Duodenal mucosa (tissue), 2 donors: ENCODE data around the gene PTPRN2.

Source experiments
- H3K27ac ChIP-seq: one replicate; pipeline ENCODE4 v1.7.0; 2013; ENCODE audit warnings: low read depth, low read length
- H3K27me3 ChIP-seq, 2 donors: one replicate each; pipeline ENCODE4 v1.7.0; 2013; ENCODE audit warnings: low read length in 2 of 2, control low read depth in 1 of 2; ENCODE audit not compliant: insufficient read depth in 2 of 2, control insufficient read depth in 1 of 2
- H3K36me3 ChIP-seq, 2 donors: one replicate each; pipeline ENCODE4 v1.7.0; 2013; ENCODE audit warnings: low read length in 2 of 2, control low read depth in 1 of 2; ENCODE audit not compliant: insufficient read depth in 2 of 2, control insufficient read depth in 1 of 2
- H3K4me1 ChIP-seq, 2 donors: one replicate each; pipeline ENCODE4 v1.7.0; 2013; ENCODE audit warnings: low read length in 2 of 2, control low read depth in 1 of 2; ENCODE audit not compliant: insufficient read depth in 2 of 2, control insufficient read depth in 1 of 2
- H3K4me3 ChIP-seq, 2 donors: one replicate each; pipeline ENCODE4 v1.7.0; 2013; ENCODE audit warnings: low read length in 2 of 2, low read depth in 1 of 2
- H3K9ac ChIP-seq, 2 donors: one replicate each; pipeline ENCODE4 v1.7.0; 2013; ENCODE audit warnings: low read length in 2 of 2, low read depth in 1 of 2
- H3K9me3 ChIP-seq, 2 donors: one replicate each; pipeline ENCODE4 v1.7.0; 2013; ENCODE audit warnings: low read length in 2 of 2, control low read depth in 1 of 2; ENCODE audit not compliant: control insufficient read depth in 1 of 2

The PTPRN2 gene

DNA sequence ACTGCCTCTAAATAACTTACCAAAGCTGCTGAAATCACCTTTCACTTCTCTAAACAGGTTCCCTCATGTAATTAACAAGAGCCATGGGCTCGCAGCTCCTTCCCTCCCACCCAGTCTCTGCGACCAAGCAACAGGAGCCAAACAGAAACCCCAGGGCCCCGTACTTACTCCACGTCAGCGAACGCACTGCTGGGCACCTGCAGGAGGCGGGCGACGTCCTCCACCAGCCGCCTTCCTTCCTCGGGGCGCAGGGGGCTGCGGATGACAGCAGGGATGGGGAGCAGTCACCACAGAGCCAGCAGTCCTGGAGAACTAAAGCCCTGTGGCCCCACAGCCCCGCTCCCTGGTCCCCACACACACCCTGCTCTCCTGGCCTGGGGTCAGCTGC lies 477.0 kb downstream of the PTPRN2 start:
- Histone ChIP-seq H3K9me3 (peaks cover 0 to under 1% of the 10 kb centered on the region in 2 donors), H3K27me3 (no peaks in the 10 kb centered on the region), H3K4me1 (no peaks in the 10 kb centered on the region), H3K36me3 (no peaks in the 10 kb centered on the region), H3K27ac (no peak overlapping the region), H3K9ac (no peak overlapping the region), H3K4me3 (no peak overlapping the region)

DNA sequence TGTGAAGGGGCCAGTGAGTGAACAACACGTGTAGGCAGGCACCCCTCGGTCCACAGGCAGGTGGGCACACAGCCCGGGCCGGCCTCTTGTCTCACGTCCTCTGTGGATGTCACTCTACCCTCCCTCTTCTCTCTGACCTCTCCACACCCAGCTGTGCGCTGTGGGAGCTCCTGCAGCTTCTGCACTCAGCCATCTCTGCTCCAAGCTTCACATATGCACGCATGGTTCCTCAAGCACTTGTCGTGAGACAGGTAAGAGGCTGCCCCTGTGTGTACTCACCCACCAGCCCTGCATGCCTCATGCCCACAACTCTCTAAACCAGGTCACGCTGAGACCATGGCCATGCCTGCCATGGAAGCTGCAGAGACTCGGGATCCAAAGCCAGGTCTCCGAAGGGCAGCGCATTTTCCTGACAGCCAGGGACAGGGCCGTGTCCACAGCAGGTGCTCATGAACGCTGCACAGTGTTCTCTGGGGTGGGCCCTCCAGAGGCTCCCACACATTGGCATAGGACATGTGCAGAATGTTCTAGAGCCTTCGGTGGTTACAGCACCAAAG lies 477.5 kb downstream of the PTPRN2 start:
- no peaks in the 10 kb centered on the region for H3K27me3 ChIP-seq
- H3K4me1 ChIP-seq: no peaks in the 10 kb centered on the region
- no peaks in the 10 kb centered on the region for H3K9me3 ChIP-seq
- no peak overlapping the region for H3K4me3 ChIP-seq
- no peak overlapping the region for H3K27ac ChIP-seq
- no peak overlapping the region for H3K9ac ChIP-seq
- no peaks in the 10 kb centered on the region for H3K36me3 ChIP-seq

DNA sequence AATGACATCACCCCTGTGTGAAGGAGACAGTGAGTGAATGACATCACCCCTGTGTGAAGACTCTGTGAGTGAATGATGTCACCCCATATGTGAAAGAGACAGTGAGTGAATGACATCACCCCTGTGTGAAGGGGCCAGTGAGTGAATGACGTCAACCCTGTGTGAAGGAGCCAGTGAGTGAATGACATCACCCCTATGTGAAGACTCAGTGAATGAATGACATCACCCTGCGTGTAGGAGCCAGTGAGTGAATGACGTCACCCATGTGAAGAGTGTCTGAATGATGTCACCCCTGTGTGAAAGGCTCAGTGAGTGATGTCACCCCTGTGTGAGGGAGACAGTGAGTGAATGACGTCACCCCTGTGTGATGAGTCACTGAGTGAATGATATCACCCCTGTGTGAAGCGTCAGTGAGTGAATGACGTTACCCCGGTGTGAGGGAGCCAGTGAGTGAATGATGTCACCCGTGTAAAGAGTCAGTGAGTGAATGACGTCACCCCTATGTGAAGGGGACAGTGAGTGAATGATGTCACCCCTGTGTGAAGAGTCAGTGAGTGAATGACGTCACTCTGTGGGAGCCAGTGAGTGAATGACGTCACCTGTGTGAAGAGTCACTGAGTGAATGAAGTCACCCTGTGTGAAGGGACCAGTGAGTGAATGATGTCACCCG lies 478.1 kb downstream of the PTPRN2 start:
- Histone ChIP-seq H3K27me3 (no peaks in the 10 kb centered on the region), H3K4me1 (no peaks in the 10 kb centered on the region), H3K9me3 (no peaks in the 10 kb centered on the region), H3K27ac (no peak overlapping the region), H3K9ac (no peak overlapping the region), H3K36me3 (no peaks in the 10 kb centered on the region), H3K4me3 (no peak overlapping the region)

DNA sequence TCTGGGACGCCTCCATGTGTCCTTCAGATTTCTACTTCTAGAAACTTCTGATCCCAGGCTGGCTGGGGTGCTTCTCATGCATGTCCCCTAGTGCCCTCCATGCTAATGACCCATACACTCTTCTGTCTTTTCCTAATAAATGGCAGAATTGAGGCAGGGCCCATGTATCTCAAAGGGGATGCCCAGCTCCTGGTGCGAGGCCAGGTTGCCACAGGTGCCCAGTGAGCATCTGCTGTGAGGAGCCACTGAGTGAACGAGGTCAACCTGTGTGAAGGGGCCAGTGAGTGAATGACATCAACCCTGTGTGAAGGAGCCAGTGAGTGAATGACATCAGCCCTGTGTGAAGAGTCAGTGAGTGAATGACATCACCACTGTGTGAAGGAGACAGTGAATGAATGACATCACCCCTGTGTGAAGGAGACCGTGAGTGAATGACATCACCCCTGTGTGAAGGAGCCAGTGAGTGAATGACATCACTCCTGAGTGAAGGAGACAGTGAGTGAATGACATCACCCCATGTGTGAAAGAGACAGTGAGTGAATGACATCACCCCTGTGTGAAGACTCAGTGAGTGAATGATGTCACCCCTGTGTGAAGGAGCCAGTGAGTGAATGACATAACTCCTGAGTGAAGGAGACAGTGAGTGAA lies 478.9 kb downstream of the PTPRN2 start:
- Histone ChIP-seq H3K27me3 (no peaks in the 10 kb centered on the region), H3K4me3 (no peak overlapping the region), H3K9me3 (no peaks in the 10 kb centered on the region), H3K4me1 (no peaks in the 10 kb centered on the region), H3K36me3 (no peaks in the 10 kb centered on the region), H3K9ac (no peak overlapping the region), H3K27ac (no peak overlapping the region)

DNA sequence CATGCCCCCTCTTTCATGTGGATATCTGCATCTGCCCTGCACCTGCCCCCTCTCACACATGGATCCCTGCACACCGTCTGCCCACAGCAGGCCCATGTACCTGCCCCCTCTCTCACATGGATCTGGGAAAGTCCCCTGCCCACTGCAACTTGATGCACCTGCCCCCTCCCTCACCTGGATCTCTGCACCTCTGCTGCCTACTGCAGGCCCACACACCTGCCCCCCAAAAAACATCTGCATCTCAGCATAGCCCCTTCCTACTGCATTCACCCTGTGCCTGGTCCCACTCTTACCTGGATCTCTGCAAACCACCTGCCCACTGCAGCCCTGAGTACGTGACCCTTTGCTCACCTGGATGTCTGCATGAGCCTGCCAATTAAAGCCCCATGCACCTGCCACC lies 479.8 kb downstream of the PTPRN2 start:
- Histone ChIP-seq H3K9me3 (no peaks in the 10 kb centered on the region), H3K4me3 (no peak overlapping the region), H3K27ac (no peak overlapping the region), H3K27me3 (no peaks in the 10 kb centered on the region), H3K36me3 (no peaks in the 10 kb centered on the region), H3K4me1 (no peaks in the 10 kb centered on the region), H3K9ac (no peak overlapping the region)

DNA sequence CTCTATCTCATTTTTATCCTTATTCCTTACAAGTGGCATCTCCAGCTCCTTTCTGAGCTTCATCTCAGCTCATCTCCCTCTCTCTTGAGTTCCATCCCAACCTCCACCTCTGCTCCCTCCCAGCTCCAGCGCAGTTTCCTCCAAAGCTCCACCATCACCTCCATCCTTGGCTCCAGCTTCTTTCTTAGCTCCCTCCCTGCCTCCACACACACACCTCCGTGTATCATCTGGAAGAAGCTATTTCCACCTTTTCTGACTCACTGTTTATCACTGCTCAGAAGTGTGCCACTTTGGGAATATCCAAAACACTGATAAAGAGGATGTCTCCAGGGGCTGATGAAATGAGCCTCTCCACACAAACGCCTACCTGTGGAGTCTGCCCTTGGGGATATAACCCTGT lies 481.4 kb downstream of the PTPRN2 start:
- Histone ChIP-seq H3K27me3 (no peaks in the 10 kb centered on the region), H3K27ac (no peak overlapping the region), H3K4me3 (no peak overlapping the region), H3K9ac (no peak overlapping the region), H3K9me3 (no peaks in the 10 kb centered on the region), H3K4me1 (no peaks in the 10 kb centered on the region), H3K36me3 (no peaks in the 10 kb centered on the region)

DNA sequence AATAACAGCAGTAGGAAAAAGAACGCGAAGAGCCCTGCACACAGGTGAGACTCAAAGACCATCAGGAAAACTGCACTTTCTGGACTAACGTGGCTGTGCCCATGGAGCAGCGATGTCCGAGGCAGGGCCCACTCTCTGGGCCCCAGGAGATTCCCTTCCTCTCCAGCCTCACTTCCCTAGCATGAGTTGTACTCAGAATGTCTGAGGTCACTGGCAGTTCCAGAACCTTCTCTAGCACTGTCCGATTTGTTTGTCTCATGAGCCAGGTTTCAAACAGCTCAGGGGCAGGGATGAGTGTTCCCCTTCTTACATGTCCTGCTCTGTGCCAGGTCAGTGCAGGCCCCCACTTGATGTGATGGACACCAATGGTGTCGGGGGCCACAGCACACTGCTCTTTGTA lies 484.2 kb downstream of the PTPRN2 start:
- no peaks in the 10 kb centered on the region for H3K36me3 ChIP-seq
- H3K4me3 ChIP-seq: no peak overlapping the region
- no peak overlapping the region for H3K27ac ChIP-seq

DNA sequence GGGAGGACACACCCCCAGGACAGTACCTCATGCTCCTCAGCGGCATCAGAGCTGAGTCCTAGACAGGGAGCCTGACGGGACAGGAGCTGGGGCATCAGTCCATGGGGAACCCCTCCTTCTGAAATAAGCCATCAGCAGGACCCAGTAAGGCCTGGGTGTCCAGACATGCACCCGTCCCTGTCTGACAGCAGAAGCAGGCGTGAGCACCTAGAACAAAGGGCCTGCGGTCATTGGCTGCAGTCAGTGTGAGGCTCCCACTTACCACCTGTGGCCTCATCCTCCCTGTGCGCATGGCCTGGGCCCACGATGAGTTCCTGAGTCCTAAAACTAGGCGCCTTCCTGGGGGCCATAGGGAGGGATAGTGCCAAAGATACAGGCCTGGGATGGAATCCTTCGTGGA lies 484.7 kb downstream of the PTPRN2 start:
- Histone ChIP-seq H3K9ac (no peak overlapping the region), H3K4me3 (no peak overlapping the region), H3K27ac (no peak overlapping the region), H3K4me1 (no peaks in the 10 kb centered on the region), H3K9me3 (no peaks in the 10 kb centered on the region), H3K27me3 (no peaks in the 10 kb centered on the region), H3K36me3 (no peaks in the 10 kb centered on the region)

More for the DNA sequence above, 484.2 kb downstream of the PTPRN2 start:
- H3K27me3 ChIP-seq: no peaks in the 10 kb centered on the region
- no peaks in the 10 kb centered on the region for H3K9me3 ChIP-seq
- H3K4me1 ChIP-seq: no peaks in the 10 kb centered on the region
- H3K9ac ChIP-seq: no peak overlapping the region

DNA sequence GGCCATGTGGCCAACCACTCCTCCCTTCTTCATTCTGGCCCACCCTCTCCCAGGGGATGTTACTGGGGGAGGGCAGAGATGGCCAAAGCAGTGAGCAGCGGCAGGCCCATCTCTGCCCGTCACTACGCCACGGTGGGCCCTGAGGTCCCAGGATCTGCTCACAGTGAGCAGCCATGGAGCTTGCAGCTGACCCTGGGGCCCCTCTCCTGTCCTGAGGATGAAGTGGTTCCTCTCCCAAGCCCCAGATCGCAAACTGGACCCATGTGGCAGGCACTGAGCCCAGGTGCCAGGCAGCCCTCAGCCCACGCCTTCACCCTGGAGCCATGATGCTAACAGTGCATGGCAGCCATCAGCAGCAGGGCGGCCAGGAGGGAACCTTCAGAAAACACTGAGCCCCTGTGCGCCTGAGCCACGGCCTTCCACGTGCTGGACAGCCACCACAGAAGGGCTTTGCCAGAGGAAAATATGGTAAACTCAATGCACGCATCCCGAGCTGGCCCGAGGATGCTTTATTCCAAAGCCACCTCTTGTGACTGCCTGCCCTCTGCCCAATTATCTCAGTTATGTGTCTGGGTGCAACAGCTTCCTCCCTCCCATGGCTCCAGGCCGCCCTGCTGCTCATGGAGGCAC lies 485.7 kb downstream of the PTPRN2 start:
- Histone ChIP-seq H3K27me3 (no peaks in the 10 kb centered on the region), H3K4me1 (no peaks in the 10 kb centered on the region), H3K36me3 (no peaks in the 10 kb centered on the region), H3K4me3 (no peak overlapping the region), H3K27ac (no peak overlapping the region), H3K9me3 (no peaks in the 10 kb centered on the region), H3K9ac (no peak overlapping the region)
